GM12801 (cell line): ENCODE measurements around the gene ATF6.

Experiments
- TF ChIP-seq, protein P1 (sequence below): IDR thresholded peaks from one replicate; pipeline ENCODE4 v1.5.1; 2011; ENCODE audit warnings: control low read depth; ENCODE audit not compliant: insufficient read length; ENCODE audit errors: extremely low read depth

Gene ATF6

GRCh38 chr1:161921491-161921890 is 155.4 kb downstream of the ATF6 start:
- TF ChIP-seq, protein P1, sequence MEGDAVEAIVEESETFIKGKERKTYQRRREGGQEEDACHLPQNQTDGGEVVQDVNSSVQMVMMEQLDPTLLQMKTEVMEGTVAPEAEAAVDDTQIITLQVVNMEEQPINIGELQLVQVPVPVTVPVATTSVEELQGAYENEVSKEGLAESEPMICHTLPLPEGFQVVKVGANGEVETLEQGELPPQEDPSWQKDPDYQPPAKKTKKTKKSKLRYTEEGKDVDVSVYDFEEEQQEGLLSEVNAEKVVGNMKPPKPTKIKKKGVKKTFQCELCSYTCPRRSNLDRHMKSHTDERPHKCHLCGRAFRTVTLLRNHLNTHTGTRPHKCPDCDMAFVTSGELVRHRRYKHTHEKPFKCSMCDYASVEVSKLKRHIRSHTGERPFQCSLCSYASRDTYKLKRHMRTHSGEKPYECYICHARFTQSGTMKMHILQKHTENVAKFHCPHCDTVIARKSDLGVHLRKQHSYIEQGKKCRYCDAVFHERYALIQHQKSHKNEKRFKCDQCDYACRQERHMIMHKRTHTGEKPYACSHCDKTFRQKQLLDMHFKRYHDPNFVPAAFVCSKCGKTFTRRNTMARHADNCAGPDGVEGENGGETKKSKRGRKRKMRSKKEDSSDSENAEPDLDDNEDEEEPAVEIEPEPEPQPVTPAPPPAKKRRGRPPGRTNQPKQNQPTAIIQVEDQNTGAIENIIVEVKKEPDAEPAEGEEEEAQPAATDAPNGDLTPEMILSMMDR: no peak

DNA sequence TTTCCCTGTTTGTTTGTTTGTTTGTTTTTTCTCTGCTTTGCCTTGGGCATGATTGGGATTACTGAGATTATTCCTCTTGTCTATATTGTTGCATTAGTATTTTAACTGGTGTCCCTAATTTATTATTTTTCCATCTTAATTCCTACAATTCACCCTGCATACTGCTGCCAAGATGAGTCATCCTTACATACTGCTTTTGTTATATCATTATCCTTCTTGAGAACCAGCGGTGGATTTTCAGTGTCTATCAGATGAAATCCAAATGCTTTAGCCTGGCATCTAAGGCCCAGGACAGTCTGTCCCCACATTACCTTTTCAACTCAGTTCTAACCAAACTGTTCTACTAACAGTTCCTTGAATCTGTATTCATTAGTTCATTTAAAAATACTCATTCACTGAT is 155.9 kb downstream of the ATF6 start:
- TF ChIP-seq, protein P1: no peak

DNA sequence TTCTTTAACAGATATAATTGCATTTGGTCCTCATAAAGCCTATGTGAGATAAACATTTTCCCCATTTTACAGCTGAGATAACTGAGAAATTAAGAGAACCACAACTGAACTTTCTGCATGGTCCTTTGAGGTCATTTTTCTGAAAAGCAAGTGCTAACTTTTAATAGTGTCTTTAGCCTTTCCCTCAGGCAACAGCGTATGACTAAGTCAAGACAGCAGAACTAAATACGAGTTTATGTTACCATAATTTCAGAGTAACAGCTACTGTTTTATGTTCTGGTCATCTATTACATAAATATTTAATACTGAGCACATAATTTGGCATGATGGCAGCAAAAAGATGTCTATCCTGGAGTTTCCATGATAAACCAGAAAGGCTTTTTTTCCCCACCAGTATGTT is 161.9 kb downstream of the ATF6 start:
- TF ChIP-seq, protein P1: no peak

GRCh38 chr1:161929137-161929536 is 163.0 kb downstream of the ATF6 start:
- TF ChIP-seq, protein P1: no peak

DNA sequence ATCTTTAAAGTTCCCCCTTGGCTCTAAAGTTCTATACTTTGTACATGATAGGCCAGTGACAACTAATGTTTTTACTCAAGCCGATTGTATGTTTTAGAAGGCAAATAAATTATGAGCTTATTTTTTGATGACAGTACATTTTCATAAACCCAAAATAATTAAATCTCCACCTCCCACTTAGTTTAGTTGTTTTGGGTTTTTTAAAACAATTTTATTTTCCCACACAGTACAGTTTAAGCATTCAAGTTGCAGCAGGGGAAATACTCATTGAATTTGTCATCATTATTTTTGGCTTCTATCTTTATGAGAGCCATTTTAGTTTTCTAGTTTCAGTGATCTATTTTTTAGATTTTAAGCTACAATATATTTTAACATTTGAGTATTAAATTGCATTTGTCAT is 163.9 kb downstream of the ATF6 start:
- TF ChIP-seq, protein P1: no peak

DNA sequence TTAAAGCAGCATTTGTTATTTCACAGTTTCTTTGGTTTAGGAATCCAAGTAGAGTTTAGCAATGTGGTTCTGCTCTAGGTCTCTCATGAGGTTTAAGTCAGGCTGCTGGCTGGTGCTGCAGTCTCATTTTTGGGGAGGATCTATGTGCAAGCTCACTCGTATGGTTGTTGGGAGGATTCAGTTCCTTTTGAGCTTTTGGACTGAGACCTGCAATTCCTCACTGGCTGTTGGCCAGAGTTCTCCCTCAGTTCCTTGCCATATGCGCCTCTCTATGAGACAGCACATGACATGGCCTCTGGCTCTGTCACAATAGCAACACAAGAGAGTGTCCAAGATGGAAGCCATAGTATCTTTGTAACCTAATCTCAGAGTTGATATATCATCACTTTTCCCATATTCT is 166.5 kb downstream of the ATF6 start:
- TF ChIP-seq, protein P1: no peak

DNA sequence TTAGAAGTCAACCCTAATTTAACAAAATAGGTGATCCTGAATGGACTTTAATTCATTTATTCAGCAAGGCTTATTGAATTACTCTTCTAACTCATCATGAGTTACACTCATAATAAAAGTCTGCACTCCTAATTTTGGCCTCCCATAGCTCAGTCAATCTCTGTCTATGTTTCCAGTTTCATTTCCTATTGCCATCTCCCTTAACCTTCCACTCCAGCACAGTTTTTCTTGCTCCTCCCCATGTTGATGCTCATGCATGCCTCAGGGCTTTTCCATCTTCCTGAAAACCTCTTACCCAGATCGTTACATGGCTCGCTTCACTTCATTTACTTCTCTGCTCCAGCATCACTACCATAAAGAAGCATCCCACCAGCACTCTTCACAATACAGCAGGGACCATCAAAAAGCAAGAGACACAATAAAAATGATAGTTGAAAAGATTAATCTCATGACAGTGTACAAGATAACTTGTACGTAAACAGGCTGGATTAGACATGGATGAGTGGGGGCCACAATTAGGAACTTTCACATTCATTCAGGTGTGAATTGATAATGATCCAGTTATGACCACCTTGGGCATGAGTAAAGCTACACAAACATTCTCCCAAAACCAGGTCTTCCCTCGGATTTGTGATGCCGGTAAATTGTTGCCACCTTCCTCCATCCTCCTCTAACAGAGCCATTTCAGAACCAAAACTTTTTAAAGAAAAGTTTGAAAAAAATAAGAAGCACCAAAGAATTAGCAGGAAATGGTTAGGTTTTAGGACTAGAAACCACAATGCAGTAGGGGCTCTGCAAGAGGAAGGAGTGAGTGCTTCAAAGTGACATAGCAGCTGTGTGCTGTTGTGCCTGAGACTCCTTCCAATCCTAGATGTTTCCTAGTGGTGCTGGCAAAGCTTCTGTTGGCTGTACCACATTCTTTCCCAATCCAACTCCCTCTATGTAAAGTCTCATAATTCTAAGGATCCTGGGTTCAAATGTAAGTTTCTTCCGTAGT is 167.8 kb downstream of the ATF6 start:
- TF ChIP-seq, protein P1: no peak
